DOHH2 (cell line): Measurements from ENCODE around the gene DCHS2.

Source experiments
- H3F3A ChIP-seq: fragments of 200-600 bp; sonication (generic), shearing (Covaris generic); 2 replicates; pipeline ENCODE4 v1.6.0; 2016; ENCODE audit warnings: antibody characterized with exemption, mild to moderate bottlenecking; ENCODE audit not compliant: control insufficient read depth, insufficient read depth
- H3K27ac ChIP-seq: fragments of 200-600 bp; sonication (generic); 2 replicates; pipeline ENCODE4 v1.5.1; 2014; ENCODE audit warnings: low read depth, mild to moderate bottlenecking, low read length, moderate library complexity
- H3K27me3 ChIP-seq: fragments of 200-600 bp; sonication (generic); 2 replicates; pipeline ENCODE4 v1.6.1; 2014; ENCODE audit warnings: mild to moderate bottlenecking, low read length, mixed read lengths; ENCODE audit not compliant: control insufficient read depth
- H3K36me3 ChIP-seq: fragments of 200-600 bp; sonication (generic); 2 replicates; pipeline ENCODE4 v1.6.1; 2014; ENCODE audit warnings: mild to moderate bottlenecking, low read length, moderate library complexity, mixed read lengths; ENCODE audit not compliant: control insufficient read depth
- H3K4me1 ChIP-seq: fragments of 200-600 bp; sonication (generic); 2 replicates; pipeline ENCODE4 v1.6.1; 2014; ENCODE audit warnings: mild to moderate bottlenecking, low read length, mixed read lengths; ENCODE audit not compliant: control insufficient read depth
- H3K4me2 ChIP-seq: fragments of 200-600 bp; sonication (generic); 2 replicates; pipeline ENCODE4 v1.6.0; 2014; ENCODE audit warnings: mild to moderate bottlenecking, low read length, moderate library complexity
- H3K4me3 ChIP-seq: fragments of 200-600 bp; sonication (generic); 2 replicates; pipeline ENCODE4 v1.5.1; 2014; ENCODE audit warnings: mild to moderate bottlenecking, low read length, mixed read lengths
- H3K79me2 ChIP-seq: fragments of 200-600 bp; sonication (generic); 2 replicates; pipeline ENCODE4 v1.6.1; 2014; ENCODE audit warnings: mild to moderate bottlenecking, low read length, mixed read lengths; ENCODE audit not compliant: control insufficient read depth
- H3K9me2 ChIP-seq: fragments of 200-600 bp; sonication (generic); replicated peaks from 2 replicates; pipeline ENCODE4 v1.6.1; 2014; ENCODE audit warnings: mild to moderate bottlenecking, low read length, mixed read lengths; ENCODE audit not compliant: control insufficient read depth
- H3K9me3 ChIP-seq: fragments of 200-600 bp; sonication (generic); 2 replicates; pipeline ENCODE4 v1.6.1; 2014; ENCODE audit warnings: antibody characterized with exemption, low read length, mixed read lengths; ENCODE audit not compliant: control insufficient read depth, insufficient read depth
- H4K20me1 ChIP-seq: fragments of 200-600 bp; sonication (generic); 2 replicates; pipeline ENCODE4 v1.6.0; 2014; ENCODE audit warnings: low read depth, mild to moderate bottlenecking, antibody characterized with exemption, low read length, moderate library complexity; ENCODE audit not compliant: control insufficient read depth, insufficient read depth
- CTCF ChIP-seq: fragments of 200-600 bp; sonication (generic); IDR thresholded peaks from one replicate; pipeline ENCODE4 v1.5.1; 2014; ENCODE audit warnings: antibody characterized with exemption, mild to moderate bottlenecking, low read depth, low read length; ENCODE audit not compliant: poor library complexity, severe bottlenecking
- EZH2phosphoT487 ChIP-seq: fragments of 200-600 bp; sonication (generic); IDR thresholded peaks from 2 replicates; pipeline ENCODE4 v1.6.1; 2017; ENCODE audit warnings: borderline replicate concordance, mild to moderate bottlenecking, antibody characterized with exemption, low read length, moderate library complexity, mixed read lengths

DCHS2 gene

GRCh38 chr4:154254999-154255398 is 236.6 kb downstream of the DCHS2 start:
- H3K79me2 ChIP-seq = no peaks in the 10 kb centered on the region
- no peaks in the 10 kb centered on the region for H3K9me2 ChIP-seq
- H3K4me1 ChIP-seq = no peaks in the 10 kb centered on the region
- H3K4me2 ChIP-seq = no peak overlapping the region
- no peaks in the 10 kb centered on the region for H3K9me3 ChIP-seq
- H3K27ac ChIP-seq = no peak overlapping the region
- no peaks in the 10 kb centered on the region for H3F3A ChIP-seq
- no peaks in the 10 kb centered on the region for H3K27me3 ChIP-seq
- no peak overlapping the region for H3K4me3 ChIP-seq
- TF ChIP-seq EZH2phosphoT487 (no peak), CTCF (peak; percentile 21)
- no peaks in the 10 kb centered on the region for H4K20me1 ChIP-seq
- H3K36me3 ChIP-seq = no peaks in the 10 kb centered on the region

DNA sequence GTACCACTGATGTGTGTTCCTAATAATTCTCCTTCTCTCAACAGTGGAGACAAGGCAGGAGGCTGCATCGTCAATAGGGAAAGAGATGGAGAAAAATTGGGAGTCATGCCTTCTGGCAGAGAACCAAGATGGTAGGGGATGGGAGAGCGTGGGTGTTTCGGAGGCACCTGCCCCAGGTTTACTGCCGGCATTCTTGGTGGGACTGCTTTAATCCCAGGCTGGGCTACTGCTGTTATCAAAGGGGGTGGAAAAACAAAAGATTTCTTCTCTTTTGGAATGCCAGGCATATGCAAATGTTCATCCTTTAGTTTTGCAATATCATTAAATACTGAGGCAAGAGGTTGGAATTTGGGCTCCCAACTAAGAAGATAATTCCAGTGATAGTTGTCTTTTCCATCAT is 257.0 kb downstream of the DCHS2 start:
- no peak overlapping the region for H3K4me2 ChIP-seq
- no peaks in the 10 kb centered on the region for H3K27me3 ChIP-seq
- no peaks in the 10 kb centered on the region for H4K20me1 ChIP-seq
- no peaks in the 10 kb centered on the region for H3F3A ChIP-seq
- no peaks in the 10 kb centered on the region for H3K36me3 ChIP-seq
- H3K4me1 ChIP-seq = no peaks in the 10 kb centered on the region
- H3K79me2 ChIP-seq = no peaks in the 10 kb centered on the region
- no peak overlapping the region for H3K4me3 ChIP-seq
- H3K9me2 ChIP-seq = no peaks in the 10 kb centered on the region
- no peak overlapping the region for H3K27ac ChIP-seq
- TF ChIP-seq CTCF = no peak
- TF ChIP-seq EZH2phosphoT487 = no peak
- H3K9me3 ChIP-seq = no peaks in the 10 kb centered on the region

DNA sequence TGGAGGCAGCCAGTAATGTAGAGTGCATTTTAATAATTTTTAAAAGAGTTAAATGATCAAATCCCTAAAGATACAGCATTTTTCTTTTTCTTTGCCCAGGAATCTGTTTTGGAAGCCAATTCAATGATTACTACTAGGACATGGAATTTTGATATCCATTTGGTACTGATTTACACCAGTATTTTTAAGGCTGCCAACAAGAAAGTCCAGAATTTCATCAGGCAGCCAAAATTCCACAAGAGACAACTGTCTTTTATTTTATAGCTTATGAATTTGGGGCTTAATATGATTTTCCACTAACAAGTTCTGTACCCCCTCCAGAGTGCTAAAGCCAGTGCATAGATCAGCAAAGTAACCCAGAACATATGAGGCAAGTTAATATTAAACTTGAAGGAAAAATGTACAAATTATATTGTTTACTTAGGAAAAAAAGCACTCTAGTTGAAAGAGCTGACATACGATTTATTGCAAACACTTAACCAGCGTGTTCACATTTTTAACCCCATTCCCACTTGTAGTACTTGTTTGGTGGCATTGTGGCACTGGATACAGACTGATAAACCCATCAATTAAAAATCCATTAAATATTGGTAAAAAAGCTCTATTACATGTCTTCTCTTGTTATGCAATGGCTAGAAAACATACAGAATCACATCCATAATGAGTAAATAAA is 259.7 kb downstream of the DCHS2 start:
- Histone ChIP-seq H3K9me2 (no peaks in the 10 kb centered on the region; the same call in 1 of the 2 replicates), H3K36me3 (no peaks in the 10 kb centered on the region), H3K79me2 (no peaks in the 10 kb centered on the region), H3K4me3 (no peak overlapping the region), H4K20me1 (no peaks in the 10 kb centered on the region), H3K27ac (no peak overlapping the region), H3F3A (no peaks in the 10 kb centered on the region), H3K9me3 (no peaks in the 10 kb centered on the region), H3K27me3 (no peaks in the 10 kb centered on the region), H3K4me1 (no peaks in the 10 kb centered on the region), H3K4me2 (no peak overlapping the region)
- TF ChIP-seq EZH2phosphoT487 = no peak
- TF ChIP-seq CTCF = no peak
